Activated T-helper 1 cell treated with anti-CD3 and anti-CD28 coated beads, Interleukin-12 subunit alpha, Interleukin-12 subunit beta, Interleukin-2, Interleukin-4 antibody, amounts not matched to agents 30 ng/mL and 10 ng/mL and 1 ng/mL, durations not matched to agents 14 hours and 24 hours and 36 hours (primary cell): ENCODE measurements around the gene MPRIP. TPM values are rescaled to one million over a fixed set of nuclear protein-coding genes. Genes with fewer than 3 reads are reported as not detected.
A peak's percentile ranks its signal among the peaks of the same experiment; 100 is the strongest.

Experiments
- DNase-seq: peaks from one replicate; pipeline ENCODE4 v3.0.0; 2021; ENCODE audit warnings: low spot score
- H3K27ac Mint-ChIP-seq: one replicate; pipeline ENCODE4 v1.8.0; 2021; ENCODE audit warnings: mild to moderate bottlenecking, mixed read lengths
- H3K27me3 Mint-ChIP-seq: one replicate; pipeline ENCODE4 v1.8.0; 2022; ENCODE audit warnings: mild to moderate bottlenecking, moderate library complexity, mixed read lengths; ENCODE audit not compliant: insufficient read depth
- H3K36me3 Mint-ChIP-seq: one replicate; pipeline ENCODE4 v1.8.0; 2021; ENCODE audit warnings: low read depth, mixed read lengths
- H3K4me1 Mint-ChIP-seq: one replicate; pipeline ENCODE4 v1.8.0; 2021; ENCODE audit warnings: low read depth, mixed read lengths
- H3K4me3 Mint-ChIP-seq: one replicate; pipeline ENCODE4 v1.8.0; 2021; ENCODE audit warnings: mild to moderate bottlenecking, moderate library complexity, mixed read lengths
- H3K9me3 Mint-ChIP-seq: one replicate; pipeline ENCODE4 v1.8.0; 2021; ENCODE audit warnings: mixed read lengths
- intact Hi-C: fragments of 100-400 bp; cut with micrococcal nuclease; formaldehyde crosslinking; loops from one replicate; pipeline ENCODE4 v1.15.1; 2024
- total RNA-seq: library from RNA; stranded (reverse); gene quantifications from 2 replicates; pipeline ENCODE4 v1.2.3, GENCODE V29; 2022

Gene MPRIP
- total RNA-seq, 1 donor from 2014 or later: 175 TPM

GRCh38 chr17:17171186-17171585, 128.9 kb downstream of the MPRIP start:
- Mint-ChIP-seq H3K27me3 (no peaks in the 10 kb centered on the region), H3K36me3 (peaks cover 32% of the 10 kb centered on the region), H3K4me1 (peaks cover 43% of the 10 kb centered on the region), H3K9me3 (no peaks in the 10 kb centered on the region), H3K4me3 (no peak overlapping the region), H3K27ac (no peak overlapping the region)
- no peak for DNase-seq
- intact Hi-C loops: no loop called here

GRCh38 chr17:17172001-17172939, 130.0 kb downstream of the MPRIP start:
- no peak for DNase-seq
- no peaks in the 10 kb centered on the region for H3K9me3 Mint-ChIP-seq
- peak overlapping the region; percentile 67 for H3K27ac Mint-ChIP-seq
- H3K27me3 Mint-ChIP-seq: no peaks in the 10 kb centered on the region
- peaks cover 53% of the 10 kb centered on the region for H3K4me1 Mint-ChIP-seq
- H3K36me3 Mint-ChIP-seq: peaks cover 36% of the 10 kb centered on the region
- H3K4me3 Mint-ChIP-seq: no peak overlapping the region
- intact Hi-C loops: no loop called here

- DNase-seq: no peak
- Mint-ChIP-seq H3K27me3 (no peaks in the 10 kb centered on the region), H3K9me3 (no peaks in the 10 kb centered on the region), H3K4me1 (peaks cover 60% of the 10 kb centered on the region), H3K36me3 (peaks cover 38% of the 10 kb centered on the region), H3K27ac (no peak overlapping the region), H3K4me3 (no peak overlapping the region)
- intact Hi-C loops: no loop called here
Measured at GRCh38 chr17:17172990-17173389, 130.7 kb downstream of the MPRIP start.

- H3K27me3 Mint-ChIP-seq: no peaks in the 10 kb centered on the region
- peaks cover 58% of the 10 kb centered on the region for H3K4me1 Mint-ChIP-seq
- no peak overlapping the region for H3K4me3 Mint-ChIP-seq
- no peaks in the 10 kb centered on the region for H3K9me3 Mint-ChIP-seq
- no peak overlapping the region for H3K27ac Mint-ChIP-seq
- DNase-seq: no peak
- intact Hi-C loops: no loop called here
- peaks cover 39% of the 10 kb centered on the region for H3K36me3 Mint-ChIP-seq
Measured at GRCh38 chr17:17173921-17174320, 131.7 kb downstream of the MPRIP start.

GRCh38 chr17:17175340-17175739, 133.1 kb downstream of the MPRIP start:
- no peak overlapping the region for H3K4me3 Mint-ChIP-seq
- no peaks in the 10 kb centered on the region for H3K27me3 Mint-ChIP-seq
- H3K9me3 Mint-ChIP-seq: no peaks in the 10 kb centered on the region
- peaks cover 70% of the 10 kb centered on the region for H3K4me1 Mint-ChIP-seq
- peak overlapping the region; percentile 87 for H3K27ac Mint-ChIP-seq
- intact Hi-C loops: no loop called here
- H3K36me3 Mint-ChIP-seq: peaks cover 42% of the 10 kb centered on the region
- no peak for DNase-seq

- H3K4me1 Mint-ChIP-seq: peaks cover 73% of the 10 kb centered on the region
- H3K27ac Mint-ChIP-seq: peak overlapping the region; percentile 87
- peaks cover 47% of the 10 kb centered on the region for H3K36me3 Mint-ChIP-seq
- DNase-seq: no peak
- H3K4me3 Mint-ChIP-seq: peak overlapping the region; percentile 67
- H3K9me3 Mint-ChIP-seq: no peaks in the 10 kb centered on the region
- intact Hi-C loops: no loop called here
- no peaks in the 10 kb centered on the region for H3K27me3 Mint-ChIP-seq
Measured at GRCh38 chr17:17175917-17176316, 133.7 kb downstream of the MPRIP start.

- peak overlapping the region; percentile 87 for H3K27ac Mint-ChIP-seq
- intact Hi-C loops: no loop called here
- no peaks in the 10 kb centered on the region for H3K9me3 Mint-ChIP-seq
- peak overlapping the region; percentile 67 for H3K4me3 Mint-ChIP-seq
- H3K27me3 Mint-ChIP-seq: no peaks in the 10 kb centered on the region
- H3K36me3 Mint-ChIP-seq: peaks cover 49% of the 10 kb centered on the region
- no peak for DNase-seq
- peaks cover 73% of the 10 kb centered on the region for H3K4me1 Mint-ChIP-seq
Measured at GRCh38 chr17:17176341-17176740, 134.1 kb downstream of the MPRIP start.

- peaks cover 52% of the 10 kb centered on the region for H3K36me3 Mint-ChIP-seq
- intact Hi-C loops: no loop called here
- H3K4me1 Mint-ChIP-seq: peaks cover 77% of the 10 kb centered on the region
- peak overlapping the region; percentile 37 for H3K4me3 Mint-ChIP-seq
- H3K9me3 Mint-ChIP-seq: no peaks in the 10 kb centered on the region
- H3K27ac Mint-ChIP-seq: peak overlapping the region; percentile 88
- no peaks in the 10 kb centered on the region for H3K27me3 Mint-ChIP-seq
- no peak for DNase-seq
Measured at GRCh38 chr17:17177176-17177575, 134.9 kb downstream of the MPRIP start.

GRCh38 chr17:17179371-17179827, 137.1 kb downstream of the MPRIP start:
- peaks cover 55% of the 10 kb centered on the region for H3K36me3 Mint-ChIP-seq
- H3K27ac Mint-ChIP-seq: peak overlapping the region; percentile 97
- DNase-seq: peak; percentile 39
- intact Hi-C loops: loop anchor here (1.0 kb wide), 4 partner anchors 26 to 125 kb away; no protein-coding TSS in a partner anchor
- peak overlapping the region; percentile 84 for H3K4me3 Mint-ChIP-seq
- no peaks in the 10 kb centered on the region for H3K27me3 Mint-ChIP-seq
- H3K4me1 Mint-ChIP-seq: peaks cover 76% of the 10 kb centered on the region
- no peaks in the 10 kb centered on the region for H3K9me3 Mint-ChIP-seq

GRCh38 chr17:17180141-17180603, 137.9 kb downstream of the MPRIP start:
- H3K27ac Mint-ChIP-seq: peak overlapping the region; percentile 97
- H3K4me3 Mint-ChIP-seq: peak overlapping the region; percentile 84
- intact Hi-C loops: loop anchor here (5.0 kb wide), 1 partner anchor 412 kb away; the partner anchor contains the start of gene PEMT
- H3K4me1 Mint-ChIP-seq: peaks cover 84% of the 10 kb centered on the region
- peaks cover 59% of the 10 kb centered on the region for H3K36me3 Mint-ChIP-seq
- H3K9me3 Mint-ChIP-seq: no peaks in the 10 kb centered on the region
- DNase-seq: peak; percentile 23
- no peaks in the 10 kb centered on the region for H3K27me3 Mint-ChIP-seq

- Mint-ChIP-seq H3K36me3 (peaks cover 66% of the 10 kb centered on the region), H3K27ac (peak overlapping the region; percentile 97), H3K4me3 (peak overlapping the region; percentile 86), H3K9me3 (no peaks in the 10 kb centered on the region), H3K4me1 (peaks cover 84% of the 10 kb centered on the region), H3K27me3 (no peaks in the 10 kb centered on the region)
- DNase-seq: no peak
- intact Hi-C loops: loop anchor here (5.0 kb wide), 1 partner anchor 411 kb away; the partner anchor contains the start of gene PEMT
Measured at GRCh38 chr17:17180741-17181525, 138.7 kb downstream of the MPRIP start.

- intact Hi-C loops: loop anchor here (1.0 to 5.0 kb wide), 3 partner anchors 54 to 410 kb away; partner anchors contain the start of gene PEMT
- H3K27ac Mint-ChIP-seq: peak overlapping the region; percentile 97
- peaks cover 60% of the 10 kb centered on the region for H3K36me3 Mint-ChIP-seq
- peak; percentile 44 for DNase-seq
- H3K4me3 Mint-ChIP-seq: peak overlapping the region; percentile 86
- no peaks in the 10 kb centered on the region for H3K9me3 Mint-ChIP-seq
- H3K4me1 Mint-ChIP-seq: peaks cover 84% of the 10 kb centered on the region
- H3K27me3 Mint-ChIP-seq: no peaks in the 10 kb centered on the region
Measured at GRCh38 chr17:17181666-17182597, 139.7 kb downstream of the MPRIP start.
